A673 (cell line): Measurements from ENCODE around the gene PNMA8C. TPM values are rescaled to one million over a fixed set of nuclear protein-coding genes. Genes with fewer than 3 reads are reported as not detected.

Experiments used
- BruUV-seq: library from RNA; stranded (reverse); fragments of 400-500 nt; replicated peaks from 2 replicates; lab custom pipeline; 2021; lab: Mats Ljungman, UMichigan
- CTCF ChIA-PET: fragments of 300-600 bp; sonication (Branson Sonifier 250); formaldehyde crosslinking; loops from one replicate; lab custom pipeline; 2022; ENCODE audit warnings: antibody characterized with exemption; lab: Charles Lee
- POLR2A ChIA-PET: fragments of 300-600 bp; sonication (Branson Sonifier 250); formaldehyde crosslinking; loops from one replicate; lab custom pipeline; 2022; ENCODE audit warnings: antibody characterized with exemption; ENCODE audit not compliant: low non-redundant PET; lab: Charles Lee
- DNase-seq: peaks from one replicate; pipeline ENCODE4 v3.0.0-alpha.2; 2015; ENCODE audit warnings: low spot score
- H3K27ac ChIP-seq: fragments of 200-600 bp; sonication (generic); 2 replicates; pipeline ENCODE4 v1.5.1; 2016; ENCODE audit warnings: mixed run types, low read depth, mild to moderate bottlenecking, mixed read lengths, antibody characterized with exemption, low read length; ENCODE audit not compliant: poor library complexity, severe bottlenecking
- H3K27me3 ChIP-seq: fragments of 200-600 bp; sonication (generic); replicated peaks from 2 replicates; pipeline ENCODE4 v1.6.1; 2017; ENCODE audit warnings: mixed run types, low read depth, mild to moderate bottlenecking, mixed read lengths, antibody characterized with exemption, low read length; ENCODE audit not compliant: insufficient read depth, poor library complexity
- H3K36me3 ChIP-seq: fragments of 200-600 bp; sonication (generic); 2 replicates; pipeline ENCODE4 v1.6.1; 2016; ENCODE audit warnings: mixed run types, mild to moderate bottlenecking, mixed read lengths, antibody characterized with exemption, low read length; ENCODE audit not compliant: insufficient read depth, poor library complexity, severe bottlenecking
- H3K4me1 ChIP-seq: fragments of 200-600 bp; sonication (generic); 2 replicates; pipeline ENCODE4 v1.6.1; 2017; ENCODE audit warnings: mixed run types, mild to moderate bottlenecking, mixed read lengths, antibody characterized with exemption, low read length; ENCODE audit not compliant: insufficient read depth, poor library complexity, severe bottlenecking
- H3K4me3 ChIP-seq: fragments of 200-600 bp; sonication (generic); 2 replicates; pipeline ENCODE4 v1.5.1; 2016; ENCODE audit warnings: low read depth, mixed run types, mild to moderate bottlenecking, mixed read lengths, low read length; ENCODE audit not compliant: poor library complexity, severe bottlenecking
- H3K9me3 ChIP-seq: fragments of 200-600 bp; sonication (generic); 2 replicates; pipeline ENCODE4 v1.6.1; 2016; ENCODE audit warnings: mixed run types, low read depth, mild to moderate bottlenecking, mixed read lengths, antibody characterized with exemption, low read length; ENCODE audit not compliant: poor library complexity, severe bottlenecking
- CTCF ChIP-seq: fragments of 300-800, 200-600 bp; sonication (generic); conservative IDR thresholded peaks from 2 replicates; pipeline ENCODE4 v1.5.1; 2017; ENCODE audit warnings: low read depth, mild to moderate bottlenecking, antibody characterized with exemption, low read length, moderate library complexity, mixed read lengths
- EZH2 ChIP-seq: fragments of 200-600 bp; sonication (generic); IDR thresholded peaks from 2 replicates; pipeline ENCODE4 v1.6.1; 2017; ENCODE audit warnings: borderline replicate concordance, low read depth, mild to moderate bottlenecking, mixed read lengths, antibody characterized with exemption, low read length; ENCODE audit not compliant: poor library complexity, severe bottlenecking
- intact Hi-C: fragments of 100-400 bp; cut with micrococcal nuclease; formaldehyde crosslinking; loops from one replicate; pipeline ENCODE4 v1.10.0; 2022; ENCODE audit not compliant: unreplicated experiment
- total RNA-seq: library from RNA; stranded (reverse); gene quantifications from 2 replicates; pipeline ENCODE4 v1.2.3, GENCODE V29; 2021

Gene PNMA8C
- total RNA-seq, 1 experiment from 2014 or later: not detected

DNA sequence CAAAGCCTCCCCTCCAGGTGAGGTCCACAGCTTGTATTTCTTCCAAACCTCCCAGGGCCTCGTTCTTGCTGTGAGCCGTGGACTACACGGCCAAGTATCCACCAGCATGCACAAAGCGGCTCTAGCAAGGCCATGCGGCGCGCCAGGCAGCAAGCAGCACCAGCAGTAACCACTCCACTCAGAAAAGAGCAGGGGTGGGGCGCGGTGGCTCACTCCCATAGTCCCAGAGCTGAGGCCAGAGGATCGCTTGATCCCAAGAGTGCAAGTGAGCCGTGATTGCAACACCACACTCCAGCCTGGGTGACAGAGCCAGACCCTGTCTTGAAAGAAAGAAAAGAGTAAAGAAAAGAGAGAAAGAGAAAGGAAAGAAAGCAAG is 20.1 kb downstream of the PNMA8C start:
- no TSS peak for BruUV-seq

DNA sequence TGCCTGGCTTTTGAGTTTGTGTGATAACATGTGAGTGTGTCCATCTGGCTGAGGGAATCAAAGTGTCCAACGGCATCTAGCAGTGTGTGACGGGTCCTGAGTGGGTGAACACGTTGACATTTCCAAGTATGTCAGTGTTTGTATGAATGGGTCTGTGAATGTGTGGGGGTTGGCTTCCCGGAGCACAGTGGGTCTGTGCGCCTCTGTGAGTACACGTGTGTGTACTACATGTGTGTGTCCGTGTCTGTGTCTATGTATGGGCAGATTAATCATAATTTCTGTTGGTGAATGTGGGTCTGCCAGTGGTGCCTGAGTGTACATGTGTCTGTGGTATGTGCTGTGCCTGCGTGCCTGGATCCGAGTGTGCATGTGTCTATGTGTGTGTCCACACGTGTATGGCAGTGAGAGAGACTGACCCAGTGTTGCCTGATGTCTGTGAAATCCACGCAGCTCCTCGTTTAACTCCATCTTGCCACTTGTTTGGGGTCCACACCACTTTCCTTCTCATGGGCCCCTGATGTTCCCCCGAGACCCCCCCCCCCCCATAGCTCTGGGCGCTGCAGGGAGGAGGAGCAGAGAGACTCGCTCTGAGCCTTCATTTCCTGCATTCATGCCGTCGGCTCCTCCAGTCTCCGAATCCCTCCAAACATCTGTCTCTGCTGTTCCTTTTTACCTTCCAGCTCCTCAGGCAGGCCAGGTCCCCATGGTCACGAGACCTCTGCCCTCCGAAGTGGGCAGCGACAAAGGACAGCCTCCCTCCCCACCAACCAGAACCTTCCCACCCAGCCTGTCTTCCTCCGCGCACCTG is 20.7 kb downstream of the PNMA8C start:
- Histone ChIP-seq H3K36me3 (peaks cover 5% of the 10 kb centered on the region), H3K27me3 (no peaks in the 10 kb centered on the region), H3K9me3 (no peaks in the 10 kb centered on the region), H3K27ac (peak overlapping the region; percentile 80), H3K4me1 (peaks cover 39% of the 10 kb centered on the region), H3K4me3 (peak overlapping the region; percentile 25)
- ChIA-PET POLR2A (interaction anchor here (0.6 kb wide), 2 partner anchors 8 to 59 kb away, joined by 3 to 9 read pairs; no protein-coding TSS in a partner anchor), CTCF (no interaction called here)
- intact Hi-C loops: no loop called here
- no TSS peak for BruUV-seq
- TF ChIP-seq CTCF: no peak
- TF ChIP-seq EZH2: no peak
- DNase-seq: no peak

More for the DNA sequence above, 20.1 kb downstream of the PNMA8C start:
- Histone ChIP-seq H3K9me3 (no peaks in the 10 kb centered on the region), H3K27ac (peak overlapping the region; percentile 80), H3K4me3 (peak overlapping the region; percentile 25), H3K4me1 (peaks cover 40% of the 10 kb centered on the region), H3K27me3 (no peaks in the 10 kb centered on the region), H3K36me3 (peaks cover 5% of the 10 kb centered on the region)
- TF ChIP-seq CTCF: no peak
- no peak for TF ChIP-seq EZH2
- intact Hi-C loops: no loop called here
- ChIA-PET CTCF (no interaction called here), POLR2A (interaction anchor here (0.6 kb wide), 1 partner anchor 58 kb away, joined by 9 read pairs; no protein-coding TSS in a partner anchor)
- DNase-seq: no peak

DNA sequence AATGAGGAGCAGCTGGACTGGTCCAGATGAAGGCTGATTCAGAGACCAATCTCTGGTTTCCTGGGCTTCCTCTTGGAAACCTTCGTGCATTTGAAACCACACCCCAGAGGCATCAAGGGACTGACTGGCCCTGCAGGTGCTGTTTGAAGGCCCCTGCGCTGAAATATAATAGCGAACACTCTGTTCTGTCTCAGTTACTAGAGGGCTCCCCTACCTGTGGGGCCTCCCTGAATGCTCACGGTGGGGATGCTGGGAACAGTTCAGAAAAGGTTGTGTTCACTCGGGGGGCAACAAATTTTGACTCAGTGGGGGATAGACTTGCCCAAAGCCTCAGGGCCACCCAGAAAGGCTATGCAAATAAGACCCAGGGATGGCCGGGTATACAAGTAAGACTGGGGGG is 21.8 kb downstream of the PNMA8C start:
- no TSS peak for BruUV-seq
- Histone ChIP-seq H3K4me3 (no peak overlapping the region), H3K4me1 (peaks cover 39% of the 10 kb centered on the region), H3K36me3 (peaks cover 5% of the 10 kb centered on the region), H3K27me3 (no peaks in the 10 kb centered on the region), H3K9me3 (no peaks in the 10 kb centered on the region), H3K27ac (no peak overlapping the region)
- ChIA-PET POLR2A (no interaction called here), CTCF (no interaction called here)
- TF ChIP-seq CTCF (no peak), EZH2 (no peak)
- intact Hi-C loops: no loop called here
- DNase-seq: no peak
